ENCODE data around the gene SNAP25.

Gene SNAP25

GRCh38 chr20:10216146-10216791, 2.4 kb upstream of the SNAP25 start:
- no peak for DNase-seq (ENCODE audit: low read depth in 2 of 2)

- no peak for DNase-seq (ENCODE audit: low read depth in 2 of 2)
These were observed 764 bp upstream of the SNAP25 start for GRCh38 chr20:10217721-10218410.

- peak; percentile 12 to 16 for DNase-seq (ENCODE audit: low read depth in 2 of 2)
These were observed 792 bp downstream of the SNAP25 start for GRCh38 chr20:10219452-10219791.

- DNase-seq (ENCODE audit: low read depth in 2 of 2): no peak
These were observed 1.5 kb downstream of the SNAP25 start for GRCh38 chr20:10219993-10220750.

GRCh38 chr20:10221021-10221420, 2.4 kb downstream of the SNAP25 start:
- no peak for DNase-seq (ENCODE audit: low read depth in 2 of 2)

GRCh38 chr20:10225439-10226060, 6.9 kb downstream of the SNAP25 start:
- DNase-seq (ENCODE audit: low read depth in 2 of 2): no peak

- no peak for DNase-seq (ENCODE audit: low read depth in 2 of 2)
These were observed 9.7 kb downstream of the SNAP25 start for GRCh38 chr20:10228330-10228729.

- DNase-seq (ENCODE audit: low read depth in 2 of 2): no peak
These were observed 12.7 kb downstream of the SNAP25 start for GRCh38 chr20:10231290-10231689.

- no peak for DNase-seq (ENCODE audit: low read depth in 2 of 2)
These were observed 18.2 kb downstream of the SNAP25 start for GRCh38 chr20:10236540-10237533.

GRCh38 chr20:10239954-10240353, 21.3 kb downstream of the SNAP25 start:
- no peak for DNase-seq (ENCODE audit: low read depth in 2 of 2)

- DNase-seq (ENCODE audit: low read depth in 2 of 2): no peak
These were observed 22.0 kb downstream of the SNAP25 start for GRCh38 chr20:10240655-10241054.

- no peak for DNase-seq (ENCODE audit: low read depth in 2 of 2)
These were observed 23.5 kb downstream of the SNAP25 start for GRCh38 chr20:10242166-10242565.

GRCh38 chr20:10247440-10247839, 28.8 kb downstream of the SNAP25 start:
- no peak for DNase-seq (ENCODE audit: low read depth in 2 of 2)

- no peak for DNase-seq (ENCODE audit: low read depth in 2 of 2)
These were observed 30.6 kb downstream of the SNAP25 start for GRCh38 chr20:10249048-10249770.

GRCh38 chr20:10249822-10250221, 31.2 kb downstream of the SNAP25 start:
- DNase-seq (ENCODE audit: low read depth in 2 of 2): no peak

- no peak for DNase-seq (ENCODE audit: low read depth in 2 of 2)
These were observed 32.3 kb downstream of the SNAP25 start for GRCh38 chr20:10250902-10251301.

- DNase-seq (ENCODE audit: low read depth in 2 of 2): no peak
These were observed 35.1 kb downstream of the SNAP25 start for GRCh38 chr20:10253780-10254179.

- DNase-seq (ENCODE audit: low read depth in 2 of 2): no peak
These were observed 37.2 kb downstream of the SNAP25 start for GRCh38 chr20:10255846-10256245.

GRCh38 chr20:10259166-10259565, 40.5 kb downstream of the SNAP25 start:
- DNase-seq (ENCODE audit: low read depth in 2 of 2): no peak

- DNase-seq (ENCODE audit: low read depth in 2 of 2): no peak
These were observed 41.7 kb downstream of the SNAP25 start for GRCh38 chr20:10260316-10260715.

- DNase-seq (ENCODE audit: low read depth in 2 of 2): no peak
These were observed 43.1 kb downstream of the SNAP25 start for GRCh38 chr20:10261702-10262101.
